ENCODE data around the gene CASK.

CASK gene

GRCh38 chrX:41470706-41471105 lies 452.6 kb downstream of the CASK start:
- no peak for DNase-seq (ENCODE audit: low read depth)

DNA sequence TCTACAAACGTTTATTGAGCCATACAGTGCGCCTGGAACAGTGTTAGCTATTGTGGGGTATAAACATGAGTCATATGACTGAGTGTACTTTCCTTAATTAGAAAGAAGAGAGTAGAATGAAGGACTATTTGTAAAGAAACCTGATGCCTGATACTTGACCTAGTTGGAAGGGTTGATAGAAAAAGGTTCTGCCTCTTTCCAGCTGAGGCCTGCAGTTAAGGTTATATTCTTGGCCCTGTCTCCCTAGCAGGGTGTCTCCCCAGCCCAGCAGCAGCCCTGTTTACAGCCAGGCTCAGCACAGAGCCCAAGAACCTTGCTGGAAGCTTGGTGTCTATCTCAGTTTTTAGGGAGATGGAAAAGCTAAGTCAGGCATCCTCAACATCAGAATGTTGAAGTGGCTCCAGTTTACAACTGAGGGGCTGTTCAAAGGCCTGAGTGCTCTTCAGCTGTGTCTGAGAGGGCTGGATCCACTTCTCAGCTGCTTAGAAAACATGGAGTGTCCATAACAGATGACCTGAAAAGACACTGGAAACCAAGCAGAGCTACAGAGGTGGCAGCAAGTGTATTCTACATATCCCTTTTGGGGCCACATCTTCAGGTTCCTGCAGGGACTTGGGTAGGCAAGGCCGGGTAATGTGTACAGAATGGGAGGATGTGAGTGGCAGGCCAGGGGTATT lies 454.6 kb downstream of the CASK start:
- DNase-seq (ENCODE audit: low read depth), result no peak
